ENCODE measurements around the gene TARM1. TPM values are rescaled to one million over a fixed set of nuclear protein-coding genes. Genes with fewer than 3 reads are reported as not detected.
A peak's percentile ranks its signal among the peaks of the same experiment; 100 is the strongest.

TARM1 gene
- total and polyA plus RNA-seq, 7 experiments from 2014 or later: not detected

GRCh38 chr19:54073829-54074228, 7.3 kb downstream of the TARM1 start:
- Mint-ChIP-seq H3K9me3 (peaks cover 0 to 11% (median 0%) of the 10 kb centered on the region in 11 donors), H3K36me3 (peaks cover 0 to 4% (median 0%) of the 10 kb centered on the region in 5 donors), H3K27ac (no peak overlapping the region), H3K27me3 (peaks cover 0 to 22% (median 0%) of the 10 kb centered on the region in 5 donors), H3K4me1 (no peaks in the 10 kb centered on the region), H3K4me3 (no peak overlapping the region)
- Histone ChIP-seq H3K36me3 (ENCODE audit: control insufficient read depth in 2 of 3, insufficient read depth in 3 of 3, low read length in 3 of 3) (no peaks in the 10 kb centered on the region), H3K4me1 (ENCODE audit: control insufficient read depth in 2 of 2, insufficient read depth in 2 of 2, low read length in 2 of 2) (no peaks in the 10 kb centered on the region), H3K9me3 (ENCODE audit: control insufficient read depth in 2 of 3, low read length in 3 of 3) (no peaks in the 10 kb centered on the region), H3K4me3 (ENCODE audit: low read length) (no peak overlapping the region), H3K27me3 (ENCODE audit: control insufficient read depth in 2 of 2, insufficient read depth in 2 of 2, low read length in 2 of 2) (no peaks in the 10 kb centered on the region), H3K27ac (ENCODE audit: low read depth, low read length) (no peak overlapping the region)
- DNase-seq: no peak
- ChIA-PET CTCF (no interaction called here), POLR2A (no interaction called here)
- intact Hi-C loops (cut with micrococcal nuclease): no loop called here
- no peak for ATAC-seq

- Histone ChIP-seq H3K9me3 (ENCODE audit: control insufficient read depth in 2 of 3, low read length in 3 of 3) (no peaks in the 10 kb centered on the region), H3K27ac (ENCODE audit: low read depth, low read length) (no peak overlapping the region), H3K36me3 (ENCODE audit: control insufficient read depth in 2 of 3, insufficient read depth in 3 of 3, low read length in 3 of 3) (no peaks in the 10 kb centered on the region), H3K27me3 (ENCODE audit: control insufficient read depth in 2 of 2, insufficient read depth in 2 of 2, low read length in 2 of 2) (no peaks in the 10 kb centered on the region), H3K4me3 (ENCODE audit: low read length) (no peak overlapping the region), H3K4me1 (ENCODE audit: control insufficient read depth in 2 of 2, insufficient read depth in 2 of 2, low read length in 2 of 2) (no peaks in the 10 kb centered on the region)
- CTCF ChIA-PET: no interaction called here
- peaks cover 0 to 4% (median 0%) of the 10 kb centered on the region in 5 donors for H3K36me3 Mint-ChIP-seq
- intact Hi-C loops (cut with micrococcal nuclease): no loop called here
- H3K27me3 Mint-ChIP-seq: peaks cover 4 to 28% (median 12%) of the 10 kb centered on the region in 5 donors
- ATAC-seq (no peak), DNase-seq (no peak)
- POLR2A ChIA-PET: no interaction called here
- peaks cover 0 to 15% (median 1%) of the 10 kb centered on the region in 11 donors for H3K9me3 Mint-ChIP-seq
- H3K4me3 Mint-ChIP-seq: no peak overlapping the region
- no peak overlapping the region for H3K27ac Mint-ChIP-seq
- H3K4me1 Mint-ChIP-seq: peaks cover 0 to 2% (median 0%) of the 10 kb centered on the region in 7 donors
These were observed 11.7 kb downstream of the TARM1 start for GRCh38 chr19:54069470-54069869.

- no peaks in the 10 kb centered on the region for H3K36me3 Mint-ChIP-seq
- H3K9me3 Mint-ChIP-seq: peaks cover 0 to 4% (median 0%) of the 10 kb centered on the region in 11 donors
- Histone ChIP-seq H3K27ac (ENCODE audit: low read depth, low read length) (no peak within 1 kb of the TSS), H3K27me3 (ENCODE audit: control insufficient read depth in 2 of 2, insufficient read depth in 2 of 2, low read length in 2 of 2) (no peaks in the 10 kb centered on the region), H3K9me3 (ENCODE audit: control insufficient read depth in 2 of 3, low read length in 3 of 3) (no peaks in the 10 kb centered on the region), H3K4me3 (ENCODE audit: low read length) (no peak within 1 kb of the TSS), H3K4me1 (ENCODE audit: control insufficient read depth in 2 of 2, insufficient read depth in 2 of 2, low read length in 2 of 2) (no peaks in the 10 kb centered on the region), H3K36me3 (ENCODE audit: control insufficient read depth in 2 of 3, insufficient read depth in 3 of 3, low read length in 3 of 3) (no peaks in the 10 kb centered on the region)
- ATAC-seq (no peak), DNase-seq (no peak)
- ChIA-PET CTCF (no interaction called here), POLR2A (no interaction called here)
- no peak within 1 kb of the TSS for H3K4me3 Mint-ChIP-seq
- intact Hi-C loops (cut with micrococcal nuclease): no loop called here
- no peak within 1 kb of the TSS for H3K27ac Mint-ChIP-seq
- peaks cover 0 to 2% (median 0%) of the 10 kb centered on the region in 7 donors for H3K4me1 Mint-ChIP-seq
- peaks cover 11 to 61% (median 21%) of the 10 kb centered on the region in 5 donors for H3K27me3 Mint-ChIP-seq
These were observed 17.6 kb downstream of the TARM1 start, which contains the start of gene VSTM1 for GRCh38 chr19:54063350-54064116. VSTM1 (minus strand) TSS chr19:54063897; CDS start chr19:54063777, 120 bp downstream.

- Histone ChIP-seq H3K27ac (ENCODE audit: low read depth, low read length) (no peak overlapping the region), H3K4me1 (ENCODE audit: control insufficient read depth in 2 of 2, insufficient read depth in 2 of 2, low read length in 2 of 2) (no peaks in the 10 kb centered on the region), H3K27me3 (ENCODE audit: control insufficient read depth in 2 of 2, insufficient read depth in 2 of 2, low read length in 2 of 2) (no peaks in the 10 kb centered on the region), H3K9me3 (ENCODE audit: control insufficient read depth in 2 of 3, low read length in 3 of 3) (no peaks in the 10 kb centered on the region), H3K36me3 (ENCODE audit: control insufficient read depth in 2 of 3, insufficient read depth in 3 of 3, low read length in 3 of 3) (no peaks in the 10 kb centered on the region), H3K4me3 (ENCODE audit: low read length) (no peak overlapping the region)
- Mint-ChIP-seq H3K4me3 (no peak overlapping the region), H3K27me3 (peaks cover 11 to 55% (median 21%) of the 10 kb centered on the region in 5 donors), H3K36me3 (no peaks in the 10 kb centered on the region), H3K4me1 (peaks cover 0 to 2% (median 0%) of the 10 kb centered on the region in 7 donors), H3K27ac (no peak overlapping the region), H3K9me3 (peaks cover 0 to 4% (median 0%) of the 10 kb centered on the region in 11 donors)
- intact Hi-C loops (cut with micrococcal nuclease): no loop called here
- DNase-seq: no peak
- ChIA-PET POLR2A (no interaction called here), CTCF (no interaction called here)
- peak; percentile 41 for ATAC-seq
These were observed 18.5 kb downstream of the TARM1 start for GRCh38 chr19:54062643-54063042.

- H3K9me3 ChIP-seq (ENCODE audit: control insufficient read depth in 2 of 3, low read length in 3 of 3): no peaks in the 10 kb centered on the region
- H3K27ac ChIP-seq (ENCODE audit: low read depth, low read length): no peak overlapping the region
- ChIA-PET CTCF (no interaction called here), POLR2A (no interaction called here)
- H3K4me3 Mint-ChIP-seq: no peak overlapping the region
- H3K4me1 Mint-ChIP-seq: no peaks in the 10 kb centered on the region
- no peaks in the 10 kb centered on the region for H3K4me1 ChIP-seq (ENCODE audit: control insufficient read depth in 2 of 2, insufficient read depth in 2 of 2, low read length in 2 of 2)
- intact Hi-C loops (cut with micrococcal nuclease): no loop called here
- DNase-seq (no peak), ATAC-seq (peak; percentile 51)
- H3K27me3 Mint-ChIP-seq: peaks cover 0 to 54% (median 40%) of the 10 kb centered on the region in 5 donors
- H3K4me3 ChIP-seq (ENCODE audit: low read length): no peak overlapping the region
- no peak overlapping the region for H3K27ac Mint-ChIP-seq
- no peaks in the 10 kb centered on the region for H3K36me3 ChIP-seq (ENCODE audit: control insufficient read depth in 2 of 3, insufficient read depth in 3 of 3, low read length in 3 of 3)
- peaks cover 0 to 19% (median 6%) of the 10 kb centered on the region in 11 donors for H3K9me3 Mint-ChIP-seq
- no peaks in the 10 kb centered on the region for H3K27me3 ChIP-seq (ENCODE audit: control insufficient read depth in 2 of 2, insufficient read depth in 2 of 2, low read length in 2 of 2)
- H3K36me3 Mint-ChIP-seq: peaks cover 0 to 5% (median 0%) of the 10 kb centered on the region in 5 donors
These were observed 33.5 kb downstream of the TARM1 start for GRCh38 chr19:54047616-54048015.

GRCh38 chr19:54045771-54046170, 35.4 kb downstream of the TARM1 start:
- H3K27me3 Mint-ChIP-seq: peaks cover 0 to 58% (median 50%) of the 10 kb centered on the region in 5 donors
- ChIA-PET POLR2A (no interaction called here), CTCF (no interaction called here)
- Histone ChIP-seq H3K36me3 (ENCODE audit: control insufficient read depth in 2 of 3, insufficient read depth in 3 of 3, low read length in 3 of 3) (no peaks in the 10 kb centered on the region), H3K9me3 (ENCODE audit: control insufficient read depth in 2 of 3, low read length in 3 of 3) (no peaks in the 10 kb centered on the region), H3K27ac (ENCODE audit: low read depth, low read length) (no peak overlapping the region), H3K4me1 (ENCODE audit: control insufficient read depth in 2 of 2, insufficient read depth in 2 of 2, low read length in 2 of 2) (no peaks in the 10 kb centered on the region), H3K27me3 (ENCODE audit: control insufficient read depth in 2 of 2, insufficient read depth in 2 of 2, low read length in 2 of 2) (peaks cover 0 to 4% of the 10 kb centered on the region in 2 donors), H3K4me3 (ENCODE audit: low read length) (no peak overlapping the region)
- H3K36me3 Mint-ChIP-seq: peaks cover 0 to 5% (median 0%) of the 10 kb centered on the region in 5 donors
- DNase-seq: no peak
- no peak overlapping the region for H3K27ac Mint-ChIP-seq
- intact Hi-C loops (cut with micrococcal nuclease): no loop called here
- peaks cover 0 to 19% (median 5%) of the 10 kb centered on the region in 11 donors for H3K9me3 Mint-ChIP-seq
- H3K4me3 Mint-ChIP-seq: no peak overlapping the region
- ATAC-seq: no peak
- H3K4me1 Mint-ChIP-seq: no peaks in the 10 kb centered on the region

GRCh38 chr19:54042989-54043388, 38.2 kb downstream of the TARM1 start:
- DNase-seq: no peak
- peaks cover 0 to 47% (median 41%) of the 10 kb centered on the region in 5 donors for H3K27me3 Mint-ChIP-seq
- peaks cover 0 to 4% of the 10 kb centered on the region in 2 donors for H3K27me3 ChIP-seq (ENCODE audit: control insufficient read depth in 2 of 2, insufficient read depth in 2 of 2, low read length in 2 of 2)
- H3K9me3 ChIP-seq (ENCODE audit: control insufficient read depth in 2 of 3, low read length in 3 of 3): no peaks in the 10 kb centered on the region
- H3K4me1 ChIP-seq (ENCODE audit: control insufficient read depth in 2 of 2, insufficient read depth in 2 of 2, low read length in 2 of 2): no peaks in the 10 kb centered on the region
- ChIA-PET POLR2A (no interaction called here), CTCF (interaction anchor here (0.7 to 0.9 kb wide), 3 partner anchors 138 to 250 kb away, joined by 3 to 6 read pairs (median 3); no protein-coding TSS in a partner anchor)
- intact Hi-C loops (cut with micrococcal nuclease): no loop called here
- H3K9me3 Mint-ChIP-seq: peaks cover 0 to 5% (median 0%) of the 10 kb centered on the region in 11 donors
- H3K27ac Mint-ChIP-seq: peak overlapping the region in 1 of 9 donors; percentile 2
- no peak for ATAC-seq
- H3K36me3 Mint-ChIP-seq: no peaks in the 10 kb centered on the region
- H3K27ac ChIP-seq (ENCODE audit: low read depth, low read length): no peak overlapping the region
- no peak overlapping the region for H3K4me3 Mint-ChIP-seq
- H3K36me3 ChIP-seq (ENCODE audit: control insufficient read depth in 2 of 3, insufficient read depth in 3 of 3, low read length in 3 of 3): no peaks in the 10 kb centered on the region
- no peak overlapping the region for H3K4me3 ChIP-seq (ENCODE audit: low read length)
- H3K4me1 Mint-ChIP-seq: no peaks in the 10 kb centered on the region

Data from naive thymus-derived CD4-positive, alpha-beta T cell (primary cell).